Stomach (tissue), 9 donors: Measurements from ENCODE around the gene RAP2A. TPM values are rescaled to one million over a fixed set of nuclear protein-coding genes. Genes with fewer than 3 reads are reported as not detected.

Source experiments
- DNase-seq, 2 donors: peaks; one replicate each; pipeline versions ENCODE4 v3.0.0 to v3.0.0-alpha.2; 2013 to 2019
- H3K27ac ChIP-seq, 5 donors: fragments of 200-600 bp in 4 of 5; sonication (generic) in 4 of 5; one replicate each; pipeline ENCODE4 v1.5.1; 2013 to 2019; ENCODE audit warnings: mild to moderate bottlenecking in 1 of 5, moderate library complexity in 1 of 5
- H3K27me3 ChIP-seq, 3 donors: fragments of 200-600 bp; sonication (generic); one replicate each; pipeline ENCODE4 v1.5.1; 2017 to 2019; ENCODE audit warnings: mixed run types in 1 of 3
- H3K36me3 ChIP-seq, 4 donors: fragments of 200-600 bp; sonication (generic); 1 replicate in 3 of 4; 2 replicates in 1 of 4; pipeline ENCODE4 v1.5.1; 2016 to 2019
- H3K4me1 ChIP-seq, 4 donors: fragments of 200-600 bp; sonication (generic); one replicate each; pipeline ENCODE4 v1.5.1; 2016 to 2019
- H3K4me3 ChIP-seq, 4 donors: fragments of 200-600 bp; sonication (generic) in 3 of 4; one replicate each; pipeline ENCODE4 v1.5.1; 2016 to 2019; ENCODE audit warnings: mild to moderate bottlenecking in 1 of 4
- H3K9me3 ChIP-seq, 4 donors: fragments of 200-600 bp; sonication (generic); one replicate each; pipeline ENCODE4 v1.5.1; 2016 to 2019
- EP300 ChIP-seq: sonication (generic); formaldehyde crosslinking; IDR thresholded peaks from one replicate; pipeline ENCODE4 v1.6.1; 2017; ENCODE audit warnings: antibody characterized with exemption
- POLR2A ChIP-seq, 4 donors: fragments of 450-650 bp; IDR thresholded peaks; one replicate each; pipeline ENCODE4 v1.6.1; 2016; ENCODE audit warnings: antibody characterized with exemption in 4 of 4, control low read depth in 2 of 4, mild to moderate bottlenecking in 1 of 4, moderate library complexity in 1 of 4
- POLR2AphosphoS5 ChIP-seq, 3 donors: sonication (generic); formaldehyde crosslinking; IDR thresholded peaks; one replicate each; pipeline ENCODE4 v1.6.1; 2016; ENCODE audit warnings: antibody characterized with exemption in 3 of 3
- WGBS, 5 donors: extraction: QIAGEN DNeasy Blood & Tissue Kit in 3 of 5; methylation state at CpG; one replicate each; pipeline versions ENCODE4 v1.1.5 to v1.1.7; 2013 to 2018; 5-methylcytosine and 5-hydroxymethylcytosine counted together
- intact Hi-C: fragments of 100-400 bp; cut with DNase I; formaldehyde crosslinking; loops from one replicate; pipeline ENCODE4 v1.15.1; 2023; ENCODE audit warnings: low total_unique reads
- polyA plus RNA-seq, 3 donors: library from polyadenylated mRNA; stranded (reverse); fragments of 200-250 nt; gene quantifications; one replicate each; pipeline ENCODE4 v1.2.3, GENCODE V29; 2013
- total RNA-seq, 5 donors: library from RNA; depleted of rRNA; stranded (reverse); fragments of >200 nt; gene quantifications; one replicate each; pipeline versions ENCODE4 v1.1.0 to v1.2.3, GENCODE V29; 2014 to 2016
- TF ChIP-seq, protein P1 (sequence below), 7 experiments: fragments of 450-650 bp in 4 of 7; fragments of 200-600 bp in 3 of 7; sonication (generic) in 3 of 7; IDR thresholded peaks; one replicate each; pipeline ENCODE4 v1.5.1; 2016 to 2019; ENCODE audit warnings: antibody characterized with exemption in 7 of 7, control low read depth in 2 of 7, mild to moderate bottlenecking in 1 of 7
- donor health status: healthy with polysubstance abuse.
- donor health status: Bipolar disorder and iron deficiency.
- donor health status: healthy.

The RAP2A gene
- total and polyA plus RNA-seq, 8 donors: 2.6 to 51.0 (median 8.6) TPM

DNA sequence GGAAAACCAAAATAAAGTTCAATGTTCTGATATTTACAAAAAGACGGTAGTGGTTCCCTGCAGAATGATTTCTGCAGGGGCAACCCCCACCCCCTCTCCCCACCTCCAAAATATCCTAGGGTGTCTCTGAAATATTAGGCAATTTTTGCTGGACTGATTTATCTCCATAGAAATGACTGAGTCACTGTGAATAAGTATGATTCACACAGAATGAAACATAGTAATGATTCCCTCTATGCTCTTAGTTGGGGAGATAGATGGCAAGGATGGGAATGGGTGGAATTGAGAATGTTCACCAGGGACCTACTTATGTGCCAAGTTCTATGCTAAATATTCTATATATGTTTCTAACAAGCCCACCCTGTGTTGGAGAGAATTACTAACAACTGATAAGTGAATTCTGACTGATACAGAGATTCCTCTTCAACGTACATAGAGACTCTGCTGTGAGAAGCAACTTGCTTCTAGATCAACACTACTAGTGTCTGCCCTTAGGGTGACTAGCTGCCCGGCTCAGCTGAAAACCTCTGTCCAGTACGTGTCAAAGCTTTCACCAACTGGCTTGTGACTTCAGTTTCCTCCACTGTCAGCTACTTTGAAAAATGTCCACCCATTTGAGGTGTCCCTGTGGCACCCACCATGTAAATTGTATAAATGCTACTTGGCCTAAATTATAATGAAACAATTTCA lies 38.4 kb upstream of the RAP2A start:
- DNase-seq: no peak
- WGBS, 5 donors: 83 to 94% (median 88%) methylated on average over 4 of the region's 4 CpGs
- no peak for TF ChIP-seq POLR2A (IDR thresholded peaks at IDR 0.05)
- TF ChIP-seq, protein P1, sequence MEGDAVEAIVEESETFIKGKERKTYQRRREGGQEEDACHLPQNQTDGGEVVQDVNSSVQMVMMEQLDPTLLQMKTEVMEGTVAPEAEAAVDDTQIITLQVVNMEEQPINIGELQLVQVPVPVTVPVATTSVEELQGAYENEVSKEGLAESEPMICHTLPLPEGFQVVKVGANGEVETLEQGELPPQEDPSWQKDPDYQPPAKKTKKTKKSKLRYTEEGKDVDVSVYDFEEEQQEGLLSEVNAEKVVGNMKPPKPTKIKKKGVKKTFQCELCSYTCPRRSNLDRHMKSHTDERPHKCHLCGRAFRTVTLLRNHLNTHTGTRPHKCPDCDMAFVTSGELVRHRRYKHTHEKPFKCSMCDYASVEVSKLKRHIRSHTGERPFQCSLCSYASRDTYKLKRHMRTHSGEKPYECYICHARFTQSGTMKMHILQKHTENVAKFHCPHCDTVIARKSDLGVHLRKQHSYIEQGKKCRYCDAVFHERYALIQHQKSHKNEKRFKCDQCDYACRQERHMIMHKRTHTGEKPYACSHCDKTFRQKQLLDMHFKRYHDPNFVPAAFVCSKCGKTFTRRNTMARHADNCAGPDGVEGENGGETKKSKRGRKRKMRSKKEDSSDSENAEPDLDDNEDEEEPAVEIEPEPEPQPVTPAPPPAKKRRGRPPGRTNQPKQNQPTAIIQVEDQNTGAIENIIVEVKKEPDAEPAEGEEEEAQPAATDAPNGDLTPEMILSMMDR (IDR thresholded peaks at IDR 0.05): no peak
- no peak for TF ChIP-seq POLR2AphosphoS5 (IDR thresholded peaks at IDR 0.05)
- no peak for TF ChIP-seq EP300
- Histone ChIP-seq H3K27ac (no peak overlapping the region), H3K27me3 (no peaks in the 10 kb centered on the region), H3K36me3 (peaks cover 0 to 26% (median 5%) of the 10 kb centered on the region in 4 donors), H3K4me3 (no peak overlapping the region), H3K9me3 (no peaks in the 10 kb centered on the region), H3K4me1 (peaks cover 0 to 19% (median 5%) of the 10 kb centered on the region in 4 donors)
- intact Hi-C loops: no loop called here

DNA sequence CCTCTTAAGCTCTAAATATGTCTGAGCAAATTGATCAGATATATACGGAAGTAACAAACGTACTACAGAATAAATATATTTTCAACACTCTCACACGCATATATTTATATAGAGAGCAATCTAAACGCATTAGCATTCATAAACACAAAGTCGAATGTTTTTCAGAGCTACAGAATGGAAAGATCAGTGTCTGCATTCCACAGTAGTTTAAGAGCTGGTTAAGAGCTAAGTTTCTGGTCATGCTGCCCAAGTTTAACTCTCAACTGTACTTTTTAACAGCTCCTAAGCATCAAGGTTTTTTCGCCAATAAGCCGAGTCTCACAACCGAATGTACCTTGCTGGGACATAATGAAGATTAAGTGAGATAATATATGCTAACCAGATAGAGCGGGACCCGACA lies 36.7 kb upstream of the RAP2A start:
- H3K27me3 ChIP-seq: no peaks in the 10 kb centered on the region
- peak in 1 of 2 donors; percentile 25 for DNase-seq
- TF ChIP-seq EP300 (no peak), POLR2AphosphoS5 (IDR thresholded peaks at IDR 0.05) (no peak), POLR2A (IDR thresholded peaks at IDR 0.05) (no peak)
- TF ChIP-seq, protein P1 (IDR thresholded peaks at IDR 0.05): no peak

DNA sequence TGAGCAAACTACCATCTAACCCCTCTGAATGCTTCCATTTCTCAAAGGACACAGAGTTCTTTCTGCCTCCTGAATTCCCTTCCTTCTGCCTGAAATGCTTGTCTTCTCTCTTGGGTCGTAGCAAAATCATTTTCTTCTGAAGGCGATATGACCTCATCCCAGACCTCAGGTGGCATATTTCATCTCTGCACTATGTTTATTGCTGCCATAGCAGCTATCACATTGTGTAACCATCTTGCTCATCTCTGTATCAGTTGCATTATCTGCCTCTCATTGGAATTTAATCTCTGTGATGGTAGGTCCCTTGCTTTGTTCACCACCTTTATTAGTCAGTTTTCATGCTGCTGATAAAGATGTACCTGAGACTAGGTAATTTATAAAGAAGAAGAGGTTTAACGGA lies 32.5 kb upstream of the RAP2A start:
- intact Hi-C loops: no loop called here
- TF ChIP-seq POLR2AphosphoS5 (IDR thresholded peaks at IDR 0.05): no peak
- TF ChIP-seq, protein P1 (IDR thresholded peaks at IDR 0.05): no peak
- TF ChIP-seq POLR2A (IDR thresholded peaks at IDR 0.05): no peak
- no peaks in the 10 kb centered on the region for H3K9me3 ChIP-seq

More for the DNA sequence above, 36.7 kb upstream of the RAP2A start:
- Histone ChIP-seq H3K4me1 (peaks cover 0 to 9% (median 3%) of the 10 kb centered on the region in 4 donors), H3K4me3 (no peak overlapping the region), H3K27ac (no peak overlapping the region), H3K9me3 (no peaks in the 10 kb centered on the region), H3K36me3 (peaks cover 0 to 14% (median 0%) of the 10 kb centered on the region in 4 donors)
- WGBS, 5 donors: 59 to 75% (median 68%) methylated on average over 10 of the region's 10 CpGs
- intact Hi-C loops: no loop called here

DNA sequence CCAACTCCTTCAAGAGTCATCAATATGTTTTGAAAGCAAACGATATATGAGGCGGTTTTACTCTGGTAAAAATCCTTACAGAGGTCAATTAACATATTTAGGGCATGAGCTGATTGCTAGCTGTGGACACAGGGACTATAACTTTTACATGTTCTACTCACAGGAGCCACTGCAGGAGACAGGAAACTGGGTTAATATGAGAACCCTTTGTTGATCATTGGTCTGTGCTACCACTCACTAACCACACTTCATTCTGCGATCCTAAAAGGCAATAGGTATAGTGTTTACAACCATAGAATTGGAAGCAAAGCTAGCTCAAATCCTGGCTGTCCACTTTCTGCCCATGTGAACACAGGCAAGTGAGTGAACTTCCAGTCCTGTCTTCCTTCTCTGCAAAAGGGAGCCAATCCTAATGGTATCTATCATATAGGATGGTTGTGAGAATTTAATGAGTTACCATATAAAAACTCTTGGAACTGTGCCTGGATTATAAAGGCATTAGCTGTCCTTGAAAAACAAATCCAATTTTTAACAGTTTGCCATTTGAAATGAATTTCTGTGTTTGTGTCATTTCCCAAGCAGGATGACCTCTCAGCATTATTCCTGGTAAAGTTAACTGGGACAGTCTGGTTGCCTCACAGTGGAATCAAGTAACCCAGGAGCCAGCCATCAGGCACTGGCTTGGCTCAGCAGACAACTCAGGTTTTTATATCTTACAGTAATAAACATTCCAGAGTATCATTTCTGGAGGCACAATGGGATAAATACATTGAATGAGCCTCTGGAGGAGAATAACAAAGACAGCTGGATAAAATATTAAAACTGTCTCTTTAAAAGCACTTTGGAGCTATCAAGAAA lies 29.8 kb upstream of the RAP2A start:
- no peaks in the 10 kb centered on the region for H3K27me3 ChIP-seq
- intact Hi-C loops: no loop called here
- 79 to 88% (median 85%) methylated on average over 3 of the region's 3 CpGs for WGBS, 5 donors

More for the DNA sequence above, 32.5 kb upstream of the RAP2A start:
- Histone ChIP-seq H3K27me3 (no peaks in the 10 kb centered on the region), H3K36me3 (no peaks in the 10 kb centered on the region), H3K4me3 (no peak overlapping the region), H3K4me1 (peaks cover 0 to 7% (median 3%) of the 10 kb centered on the region in 4 donors), H3K27ac (no peak overlapping the region)
- DNase-seq: no peak
- 62 to 79% (median 74%) methylated on average over 3 of the region's 3 CpGs for WGBS, 5 donors

More for the DNA sequence above, 29.8 kb upstream of the RAP2A start:
- TF ChIP-seq, protein P1 (IDR thresholded peaks at IDR 0.05): no peak
- TF ChIP-seq EP300 (no peak), POLR2AphosphoS5 (IDR thresholded peaks at IDR 0.05) (no peak), POLR2A (IDR thresholded peaks at IDR 0.05) (no peak)
- Histone ChIP-seq H3K9me3 (no peaks in the 10 kb centered on the region), H3K4me1 (no peaks in the 10 kb centered on the region), H3K27ac (no peak overlapping the region), H3K4me3 (no peak overlapping the region), H3K36me3 (no peaks in the 10 kb centered on the region)
- DNase-seq: no peak
